GM23338 (cell line): ENCODE data around the gene SPINK8. TPM values are rescaled to one million over a fixed set of nuclear protein-coding genes. Genes with fewer than 3 reads are reported as not detected.

Source experiments
- ATAC-seq: fragments of 200-7000 bp; cut with Tn5 transposase; 3 replicates; pipeline ENCODE4 v1.9.1; 2020
- DNase-seq: peaks from one replicate; pipeline ENCODE4 v3.0.0-alpha.2; 2015; ENCODE audit warnings: low spot score
- H2AFZ ChIP-seq: fragments of 200-600 bp; sonication (generic); 2 replicates; pipeline ENCODE4 v1.8.0; 2016; ENCODE audit warnings: antibody characterized with exemption, mild to moderate bottlenecking, moderate library complexity
- H3F3A ChIP-seq: fragments of 200-600 bp; sonication (generic); replicated peaks from 2 replicates; pipeline ENCODE4 v1.8.0; 2017; ENCODE audit warnings: antibody characterized with exemption, mixed run types, low read depth
- H3K27ac ChIP-seq: fragments of 200-600 bp; sonication (generic); 2 replicates; pipeline ENCODE4 v1.6.1; 2016; ENCODE audit warnings: low read depth
- H3K27me3 ChIP-seq: fragments of 200-600 bp; sonication (generic); 2 replicates; pipeline ENCODE4 v1.8.0; 2016; ENCODE audit warnings: mild to moderate bottlenecking, mixed run types, moderate library complexity; ENCODE audit not compliant: insufficient read depth
- H3K36me3 ChIP-seq: fragments of 200-600 bp; sonication (generic); 2 replicates; pipeline ENCODE4 v1.8.0; 2016; ENCODE audit warnings: mild to moderate bottlenecking; ENCODE audit not compliant: insufficient read depth
- H3K4me1 ChIP-seq: fragments of 200-600 bp; sonication (generic); 2 replicates; pipeline ENCODE4 v1.8.0; 2016; ENCODE audit warnings: mild to moderate bottlenecking, moderate library complexity; ENCODE audit not compliant: insufficient read depth
- H3K4me2 ChIP-seq: fragments of 200-600 bp; sonication (generic); 2 replicates; pipeline ENCODE4 v1.7.1; 2017; ENCODE audit warnings: mixed run types
- H3K4me3 ChIP-seq: fragments of 200-600 bp; sonication (generic); 2 replicates; pipeline ENCODE4 v1.6.1; 2016; ENCODE audit warnings: mixed run types
- H3K79me2 ChIP-seq: fragments of 200-600 bp; sonication (generic); replicated peaks from 2 replicates; pipeline ENCODE4 v1.8.0; 2017; ENCODE audit warnings: mild to moderate bottlenecking; ENCODE audit not compliant: insufficient read depth
- H3K9me2 ChIP-seq: fragments of 200-600 bp; sonication (generic); 2 replicates; pipeline ENCODE4 v1.8.0; 2017; ENCODE audit not compliant: insufficient read depth
- H4K20me1 ChIP-seq: fragments of 200-600 bp; sonication (generic); replicated peaks from 2 replicates; pipeline ENCODE4 v1.8.0; 2017; ENCODE audit warnings: mild to moderate bottlenecking; ENCODE audit not compliant: insufficient read depth
- H3K27ac Mint-ChIP-seq: 2 replicates; pipeline ENCODE4 v1.8.0; 2020; ENCODE audit warnings: inconsistent platforms, mild to moderate bottlenecking, moderate library complexity, mixed read lengths
- H3K27me3 Mint-ChIP-seq: 3 replicates; pipeline ENCODE4 v1.8.0; 2022; ENCODE audit warnings: low read depth, mild to moderate bottlenecking, moderate library complexity, mixed read lengths, inconsistent platforms; ENCODE audit not compliant: insufficient read depth, poor library complexity
- H3K36me3 Mint-ChIP-seq: 3 replicates; pipeline ENCODE4 v1.8.0; 2021; ENCODE audit warnings: low read depth, mild to moderate bottlenecking, inconsistent platforms, moderate library complexity, mixed read lengths
- H3K4me1 Mint-ChIP-seq: 3 replicates; pipeline ENCODE4 v1.8.0; 2020; ENCODE audit warnings: mild to moderate bottlenecking, inconsistent platforms, mixed read lengths
- H3K4me3 Mint-ChIP-seq: 3 replicates; pipeline ENCODE4 v1.8.0; 2021; ENCODE audit warnings: moderate library complexity, mild to moderate bottlenecking, inconsistent platforms, mixed read lengths
- H3K9me3 Mint-ChIP-seq: 3 replicates; pipeline ENCODE4 v1.8.0; 2020; ENCODE audit warnings: moderate library complexity, mild to moderate bottlenecking, inconsistent platforms, mixed read lengths
- CREB1 ChIP-seq: fragments of 250-450 bp; sonication (Bioruptor Pico); IDR thresholded peaks from 2 replicates; pipeline ENCODE4 v1.5.0; 2020; ENCODE audit warnings: low read depth, mild to moderate bottlenecking, moderate library complexity
- JUNB ChIP-seq: IDR thresholded peaks from one replicate; pipeline ENCODE4 v1.6.1; 2016; ENCODE audit warnings: antibody characterized with exemption; ENCODE audit not compliant: unreplicated experiment
- NANOG ChIP-seq: IDR thresholded peaks from 2 replicates; pipeline ENCODE4 v1.6.1; 2016; ENCODE audit warnings: antibody characterized with exemption, borderline replicate concordance
- ZNF114 ChIP-seq: fragments of 250-450 bp; sonication (Bioruptor Pico); IDR thresholded peaks from 2 replicates; pipeline ENCODE4 v1.5.0; 2020; ENCODE audit warnings: mild to moderate bottlenecking, moderate library complexity
- ZNF331 ChIP-seq: fragments of 250-450 bp; sonication (Bioruptor Pico); IDR thresholded peaks from 2 replicates; pipeline ENCODE4 v1.5.0; 2020; ENCODE audit warnings: low read depth, mild to moderate bottlenecking, moderate library complexity
- polyA plus RNA-seq: library from polyadenylated mRNA; unstranded; fragments of >200 nt; fragmentation: Nextera tagmentation; extraction: Ambion mirVana; gene quantifications from 2 replicates; pipeline ENCODE4 v1.2.1, GENCODE V29; 2016
- total RNA-seq: library from RNA; depleted of rRNA; stranded (reverse); fragments of >200 nt; shearing (Covaris generic); gene quantifications from 2 replicates; pipeline ENCODE4 v1.2.3, GENCODE V29; 2014
- TF ChIP-seq, protein P1 (sequence below): fragments of 250-450 bp; sonication (Bioruptor Pico); IDR thresholded peaks from 2 replicates; pipeline ENCODE4 v1.5.0; 2020; ENCODE audit warnings: mild to moderate bottlenecking, moderate library complexity
- TF ChIP-seq, protein P2 (sequence below), 2 experiments: fragments of 200-600 bp in 1 of 2; sonication (generic) in 1 of 2; conservative IDR thresholded peaks; 2 replicates each; pipeline versions ENCODE4 v1.5.1 to v1.6.1; 2016 to 2017; ENCODE audit warnings: antibody characterized with exemption in 2 of 2, low read depth in 2 of 2, mild to moderate bottlenecking in 2 of 2, moderate library complexity in 1 of 2
- TF ChIP-seq, protein P3 (sequence below): IDR thresholded peaks from one replicate; pipeline ENCODE4 v1.6.1; 2018; ENCODE audit warnings: antibody characterized with exemption; ENCODE audit not compliant: unreplicated experiment

SPINK8 gene
- total and polyA plus RNA-seq, 2 experiments from 2014 or later = not detected

DNA sequence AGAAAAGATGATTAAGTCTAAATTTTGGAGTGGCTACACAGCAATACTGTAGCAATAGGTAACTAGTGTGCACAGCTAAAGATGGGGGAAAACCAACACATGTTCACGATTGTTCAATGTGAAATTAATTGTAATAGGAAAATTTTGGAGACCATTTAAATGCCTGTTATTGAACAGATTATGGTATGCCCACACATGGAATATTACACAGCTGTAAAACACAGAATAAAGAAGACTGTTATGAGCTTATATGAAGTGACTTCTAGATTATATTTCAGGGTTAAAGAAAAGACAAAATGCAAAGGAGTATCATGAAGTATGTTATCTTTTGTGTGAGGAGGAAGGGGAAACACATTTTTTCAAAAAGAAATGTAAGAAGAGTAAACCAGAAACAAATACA, 43.8 kb downstream of the SPINK8 start (continued):
- TF ChIP-seq, protein P1, sequence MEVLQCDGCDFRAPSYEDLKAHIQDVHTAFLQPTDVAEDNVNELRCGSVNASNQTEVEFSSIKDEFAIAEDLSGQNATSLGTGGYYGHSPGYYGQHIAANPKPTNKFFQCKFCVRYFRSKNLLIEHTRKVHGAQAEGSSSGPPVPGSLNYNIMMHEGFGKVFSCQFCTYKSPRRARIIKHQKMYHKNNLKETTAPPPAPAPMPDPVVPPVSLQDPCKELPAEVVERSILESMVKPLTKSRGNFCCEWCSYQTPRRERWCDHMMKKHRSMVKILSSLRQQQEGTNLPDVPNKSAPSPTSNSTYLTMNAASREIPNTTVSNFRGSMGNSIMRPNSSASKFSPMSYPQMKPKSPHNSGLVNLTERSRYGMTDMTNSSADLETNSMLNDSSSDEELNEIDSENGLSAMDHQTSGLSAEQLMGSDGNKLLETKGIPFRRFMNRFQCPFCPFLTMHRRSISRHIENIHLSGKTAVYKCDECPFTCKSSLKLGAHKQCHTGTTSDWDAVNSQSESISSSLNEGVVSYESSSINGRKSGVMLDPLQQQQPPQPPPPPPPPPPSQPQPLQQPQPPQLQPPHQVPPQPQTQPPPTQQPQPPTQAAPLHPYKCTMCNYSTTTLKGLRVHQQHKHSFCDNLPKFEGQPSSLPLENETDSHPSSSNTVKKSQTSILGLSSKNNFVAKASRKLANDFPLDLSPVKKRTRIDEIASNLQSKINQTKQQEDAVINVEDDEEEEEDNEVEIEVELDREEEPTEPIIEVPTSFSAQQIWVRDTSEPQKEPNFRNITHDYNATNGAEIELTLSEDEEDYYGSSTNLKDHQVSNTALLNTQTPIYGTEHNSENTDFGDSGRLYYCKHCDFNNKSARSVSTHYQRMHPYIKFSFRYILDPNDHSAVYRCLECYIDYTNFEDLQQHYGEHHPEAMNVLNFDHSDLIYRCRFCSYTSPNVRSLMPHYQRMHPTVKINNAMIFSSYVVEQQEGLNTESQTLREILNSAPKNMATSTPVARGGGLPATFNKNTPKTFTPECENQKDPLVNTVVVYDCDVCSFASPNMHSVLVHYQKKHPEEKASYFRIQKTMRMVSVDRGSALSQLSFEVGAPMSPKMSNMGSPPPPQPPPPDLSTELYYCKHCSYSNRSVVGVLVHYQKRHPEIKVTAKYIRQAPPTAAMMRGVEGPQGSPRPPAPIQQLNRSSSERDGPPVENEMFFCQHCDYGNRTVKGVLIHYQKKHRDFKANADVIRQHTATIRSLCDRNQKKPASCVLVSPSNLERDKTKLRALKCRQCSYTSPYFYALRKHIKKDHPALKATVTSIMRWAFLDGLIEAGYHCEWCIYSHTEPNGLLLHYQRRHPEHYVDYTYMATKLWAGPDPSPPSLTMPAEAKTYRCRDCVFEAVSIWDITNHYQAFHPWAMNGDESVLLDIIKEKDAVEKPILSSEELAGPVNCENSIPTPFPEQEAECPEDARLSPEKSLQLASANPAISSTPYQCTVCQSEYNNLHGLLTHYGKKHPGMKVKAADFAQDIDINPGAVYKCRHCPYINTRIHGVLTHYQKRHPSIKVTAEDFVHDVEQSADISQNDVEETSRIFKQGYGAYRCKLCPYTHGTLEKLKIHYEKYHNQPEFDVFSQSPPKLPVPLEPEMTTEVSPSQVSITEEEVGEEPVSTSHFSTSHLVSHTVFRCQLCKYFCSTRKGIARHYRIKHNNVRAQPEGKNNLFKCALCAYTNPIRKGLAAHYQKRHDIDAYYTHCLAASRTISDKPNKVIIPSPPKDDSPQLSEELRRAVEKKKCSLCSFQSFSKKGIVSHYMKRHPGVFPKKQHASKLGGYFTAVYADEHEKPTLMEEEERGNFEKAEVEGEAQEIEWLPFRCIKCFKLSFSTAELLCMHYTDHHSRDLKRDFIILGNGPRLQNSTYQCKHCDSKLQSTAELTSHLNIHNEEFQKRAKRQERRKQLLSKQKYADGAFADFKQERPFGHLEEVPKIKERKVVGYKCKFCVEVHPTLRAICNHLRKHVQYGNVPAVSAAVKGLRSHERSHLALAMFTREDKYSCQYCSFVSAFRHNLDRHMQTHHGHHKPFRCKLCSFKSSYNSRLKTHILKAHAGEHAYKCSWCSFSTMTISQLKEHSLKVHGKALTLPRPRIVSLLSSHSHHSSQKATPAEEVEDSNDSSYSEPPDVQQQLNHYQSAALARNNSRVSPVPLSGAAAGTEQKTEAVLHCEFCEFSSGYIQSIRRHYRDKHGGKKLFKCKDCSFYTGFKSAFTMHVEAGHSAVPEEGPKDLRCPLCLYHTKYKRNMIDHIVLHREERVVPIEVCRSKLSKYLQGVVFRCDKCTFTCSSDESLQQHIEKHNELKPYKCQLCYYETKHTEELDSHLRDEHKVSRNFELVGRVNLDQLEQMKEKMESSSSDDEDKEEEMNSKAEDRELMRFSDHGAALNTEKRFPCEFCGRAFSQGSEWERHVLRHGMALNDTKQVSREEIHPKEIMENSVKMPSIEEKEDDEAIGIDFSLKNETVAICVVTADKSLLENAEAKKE (CRISPR knock-in tag) = no peak
- TF ChIP-seq ZNF331 (CRISPR knock-in tag) (no peak), NANOG (no peak)

DNA sequence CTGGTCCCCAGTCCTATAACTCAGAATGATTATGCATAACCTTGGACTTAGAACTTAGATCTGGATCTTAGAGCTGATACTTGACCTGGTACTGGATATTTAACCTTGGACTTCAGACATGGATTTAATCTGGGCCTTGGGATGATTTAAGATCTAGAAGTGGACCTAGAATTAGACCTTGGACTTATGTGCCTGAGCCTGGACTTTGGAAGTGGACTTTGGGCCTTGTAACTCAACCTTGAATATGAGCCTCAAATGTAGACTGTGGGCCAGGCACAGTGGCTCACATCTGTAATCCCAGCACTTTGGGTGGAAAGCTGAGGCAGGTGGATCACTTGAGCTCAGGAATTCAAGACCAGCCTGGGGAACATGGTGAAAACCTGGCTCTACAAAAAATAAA, 46.4 kb downstream of the SPINK8 start:
- H3K27ac ChIP-seq = no peak overlapping the region
- H3K9me3 Mint-ChIP-seq = peaks cover 15% of the 10 kb centered on the region
- TF ChIP-seq ZNF114 (CRISPR knock-in tag) (no peak), JUNB (no peak), CREB1 (CRISPR knock-in tag) (no peak)
- TF ChIP-seq, protein P2, sequence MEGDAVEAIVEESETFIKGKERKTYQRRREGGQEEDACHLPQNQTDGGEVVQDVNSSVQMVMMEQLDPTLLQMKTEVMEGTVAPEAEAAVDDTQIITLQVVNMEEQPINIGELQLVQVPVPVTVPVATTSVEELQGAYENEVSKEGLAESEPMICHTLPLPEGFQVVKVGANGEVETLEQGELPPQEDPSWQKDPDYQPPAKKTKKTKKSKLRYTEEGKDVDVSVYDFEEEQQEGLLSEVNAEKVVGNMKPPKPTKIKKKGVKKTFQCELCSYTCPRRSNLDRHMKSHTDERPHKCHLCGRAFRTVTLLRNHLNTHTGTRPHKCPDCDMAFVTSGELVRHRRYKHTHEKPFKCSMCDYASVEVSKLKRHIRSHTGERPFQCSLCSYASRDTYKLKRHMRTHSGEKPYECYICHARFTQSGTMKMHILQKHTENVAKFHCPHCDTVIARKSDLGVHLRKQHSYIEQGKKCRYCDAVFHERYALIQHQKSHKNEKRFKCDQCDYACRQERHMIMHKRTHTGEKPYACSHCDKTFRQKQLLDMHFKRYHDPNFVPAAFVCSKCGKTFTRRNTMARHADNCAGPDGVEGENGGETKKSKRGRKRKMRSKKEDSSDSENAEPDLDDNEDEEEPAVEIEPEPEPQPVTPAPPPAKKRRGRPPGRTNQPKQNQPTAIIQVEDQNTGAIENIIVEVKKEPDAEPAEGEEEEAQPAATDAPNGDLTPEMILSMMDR (conservative IDR thresholded peaks at IDR 0.05; ENCODE audit: low read depth in 2 of 2) = no peak
- TF ChIP-seq, protein P3, sequence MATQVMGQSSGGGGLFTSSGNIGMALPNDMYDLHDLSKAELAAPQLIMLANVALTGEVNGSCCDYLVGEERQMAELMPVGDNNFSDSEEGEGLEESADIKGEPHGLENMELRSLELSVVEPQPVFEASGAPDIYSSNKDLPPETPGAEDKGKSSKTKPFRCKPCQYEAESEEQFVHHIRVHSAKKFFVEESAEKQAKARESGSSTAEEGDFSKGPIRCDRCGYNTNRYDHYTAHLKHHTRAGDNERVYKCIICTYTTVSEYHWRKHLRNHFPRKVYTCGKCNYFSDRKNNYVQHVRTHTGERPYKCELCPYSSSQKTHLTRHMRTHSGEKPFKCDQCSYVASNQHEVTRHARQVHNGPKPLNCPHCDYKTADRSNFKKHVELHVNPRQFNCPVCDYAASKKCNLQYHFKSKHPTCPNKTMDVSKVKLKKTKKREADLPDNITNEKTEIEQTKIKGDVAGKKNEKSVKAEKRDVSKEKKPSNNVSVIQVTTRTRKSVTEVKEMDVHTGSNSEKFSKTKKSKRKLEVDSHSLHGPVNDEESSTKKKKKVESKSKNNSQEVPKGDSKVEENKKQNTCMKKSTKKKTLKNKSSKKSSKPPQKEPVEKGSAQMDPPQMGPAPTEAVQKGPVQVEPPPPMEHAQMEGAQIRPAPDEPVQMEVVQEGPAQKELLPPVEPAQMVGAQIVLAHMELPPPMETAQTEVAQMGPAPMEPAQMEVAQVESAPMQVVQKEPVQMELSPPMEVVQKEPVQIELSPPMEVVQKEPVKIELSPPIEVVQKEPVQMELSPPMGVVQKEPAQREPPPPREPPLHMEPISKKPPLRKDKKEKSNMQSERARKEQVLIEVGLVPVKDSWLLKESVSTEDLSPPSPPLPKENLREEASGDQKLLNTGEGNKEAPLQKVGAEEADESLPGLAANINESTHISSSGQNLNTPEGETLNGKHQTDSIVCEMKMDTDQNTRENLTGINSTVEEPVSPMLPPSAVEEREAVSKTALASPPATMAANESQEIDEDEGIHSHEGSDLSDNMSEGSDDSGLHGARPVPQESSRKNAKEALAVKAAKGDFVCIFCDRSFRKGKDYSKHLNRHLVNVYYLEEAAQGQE = no peak

More for the DNA sequence above, 46.4 kb downstream of the SPINK8 start:
- no peak overlapping the region for H3K27ac Mint-ChIP-seq
- H3K36me3 ChIP-seq = no peaks in the 10 kb centered on the region
- H2AFZ ChIP-seq = no peak overlapping the region
- H3K27me3 ChIP-seq = no peaks in the 10 kb centered on the region
- H3K4me3 ChIP-seq = no peak overlapping the region
- H3K79me2 ChIP-seq = no peaks in the 10 kb centered on the region
- no peaks in the 10 kb centered on the region for H3F3A ChIP-seq
- H3K9me2 ChIP-seq = peaks cover 16% of the 10 kb centered on the region
- H4K20me1 ChIP-seq = peaks cover 22% of the 10 kb centered on the region
- H3K27me3 Mint-ChIP-seq = peaks cover 5% of the 10 kb centered on the region
- no peaks in the 10 kb centered on the region for H3K4me1 Mint-ChIP-seq
- H3K4me3 Mint-ChIP-seq = no peak overlapping the region
- H3K36me3 Mint-ChIP-seq = peaks cover 44% of the 10 kb centered on the region
- H3K4me2 ChIP-seq = no peak overlapping the region
- H3K4me1 ChIP-seq = no peaks in the 10 kb centered on the region
- DNase-seq = no peak
- ATAC-seq = no peak
